ENCODE data around the gene OR5H14.
"Not testable (repeated sequence)": the region's sequence is repeated elsewhere in the genome, so short reads cannot be mapped to it uniquely, and the experiment has no call there.

OR5H14 gene

DNA sequence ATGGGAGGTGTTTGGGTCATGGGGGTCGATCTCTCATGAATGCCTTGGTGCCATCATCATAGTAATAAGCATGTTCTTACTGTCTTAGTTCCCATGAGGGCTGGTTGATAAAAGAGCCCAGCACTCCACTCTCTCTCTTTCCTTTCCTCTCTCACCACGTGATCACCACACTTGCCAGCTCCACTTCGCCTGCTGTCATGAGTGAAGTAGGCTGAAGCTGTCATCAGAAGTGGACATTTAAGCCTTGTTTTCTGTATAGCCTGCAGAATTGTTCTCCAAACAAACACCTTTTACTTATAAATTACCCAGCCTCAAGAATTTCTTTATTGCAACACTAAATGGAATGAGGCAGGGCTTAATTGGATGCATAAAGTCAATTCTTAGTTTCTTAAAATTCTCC, 10.6 kb upstream of the OR5H14 start:
- no peaks in the 10 kb centered on the region for H3K9me3 ChIP-seq (replicated peaks; ENCODE audit: insufficient read depth, low read length)
- no peak overlapping the region for H3K27ac ChIP-seq (ENCODE audit: low read length)
- TF ChIP-seq EZH2 (optimal IDR thresholded peaks at IDR 0.05; ENCODE audit: low read depth, low read length) (no peak), EZH2phosphoT487 (IDR thresholded peaks at IDR 0.05; ENCODE audit: low read length) (no peak)
- TF ChIP-seq, protein P1, sequence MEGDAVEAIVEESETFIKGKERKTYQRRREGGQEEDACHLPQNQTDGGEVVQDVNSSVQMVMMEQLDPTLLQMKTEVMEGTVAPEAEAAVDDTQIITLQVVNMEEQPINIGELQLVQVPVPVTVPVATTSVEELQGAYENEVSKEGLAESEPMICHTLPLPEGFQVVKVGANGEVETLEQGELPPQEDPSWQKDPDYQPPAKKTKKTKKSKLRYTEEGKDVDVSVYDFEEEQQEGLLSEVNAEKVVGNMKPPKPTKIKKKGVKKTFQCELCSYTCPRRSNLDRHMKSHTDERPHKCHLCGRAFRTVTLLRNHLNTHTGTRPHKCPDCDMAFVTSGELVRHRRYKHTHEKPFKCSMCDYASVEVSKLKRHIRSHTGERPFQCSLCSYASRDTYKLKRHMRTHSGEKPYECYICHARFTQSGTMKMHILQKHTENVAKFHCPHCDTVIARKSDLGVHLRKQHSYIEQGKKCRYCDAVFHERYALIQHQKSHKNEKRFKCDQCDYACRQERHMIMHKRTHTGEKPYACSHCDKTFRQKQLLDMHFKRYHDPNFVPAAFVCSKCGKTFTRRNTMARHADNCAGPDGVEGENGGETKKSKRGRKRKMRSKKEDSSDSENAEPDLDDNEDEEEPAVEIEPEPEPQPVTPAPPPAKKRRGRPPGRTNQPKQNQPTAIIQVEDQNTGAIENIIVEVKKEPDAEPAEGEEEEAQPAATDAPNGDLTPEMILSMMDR (IDR thresholded peaks at IDR 0.05; ENCODE audit: low read length): no peak
- no peak overlapping the region for H3K4me3 ChIP-seq (ENCODE audit: low read length)
- DNase-seq: no peak
- H3K4me2 ChIP-seq (ENCODE audit: low read depth, low read length): no peak overlapping the region
- no peaks in the 10 kb centered on the region for H3K79me2 ChIP-seq (ENCODE audit: low read length)
- H3F3A ChIP-seq (ENCODE audit: insufficient read depth, low read length): no peaks in the 10 kb centered on the region
- no peaks in the 10 kb centered on the region for H3K4me1 ChIP-seq (ENCODE audit: low read length)
- no peak overlapping the region for H3K9ac ChIP-seq (ENCODE audit: low read length)
- no peak overlapping the region for H2AFZ ChIP-seq (ENCODE audit: low read length)
- H4K20me1 ChIP-seq (ENCODE audit: insufficient read depth, low read length): no peaks in the 10 kb centered on the region
- H3K36me3 ChIP-seq (replicated peaks; ENCODE audit: insufficient read depth, low read length): no peaks in the 10 kb centered on the region
- H3K27me3 ChIP-seq (replicated peaks; ENCODE audit: insufficient read depth, low read length): no peaks in the 10 kb centered on the region
- no peaks in the 10 kb centered on the region for H3K9me2 ChIP-seq (replicated peaks; ENCODE audit: insufficient read depth, low read length)

DNA sequence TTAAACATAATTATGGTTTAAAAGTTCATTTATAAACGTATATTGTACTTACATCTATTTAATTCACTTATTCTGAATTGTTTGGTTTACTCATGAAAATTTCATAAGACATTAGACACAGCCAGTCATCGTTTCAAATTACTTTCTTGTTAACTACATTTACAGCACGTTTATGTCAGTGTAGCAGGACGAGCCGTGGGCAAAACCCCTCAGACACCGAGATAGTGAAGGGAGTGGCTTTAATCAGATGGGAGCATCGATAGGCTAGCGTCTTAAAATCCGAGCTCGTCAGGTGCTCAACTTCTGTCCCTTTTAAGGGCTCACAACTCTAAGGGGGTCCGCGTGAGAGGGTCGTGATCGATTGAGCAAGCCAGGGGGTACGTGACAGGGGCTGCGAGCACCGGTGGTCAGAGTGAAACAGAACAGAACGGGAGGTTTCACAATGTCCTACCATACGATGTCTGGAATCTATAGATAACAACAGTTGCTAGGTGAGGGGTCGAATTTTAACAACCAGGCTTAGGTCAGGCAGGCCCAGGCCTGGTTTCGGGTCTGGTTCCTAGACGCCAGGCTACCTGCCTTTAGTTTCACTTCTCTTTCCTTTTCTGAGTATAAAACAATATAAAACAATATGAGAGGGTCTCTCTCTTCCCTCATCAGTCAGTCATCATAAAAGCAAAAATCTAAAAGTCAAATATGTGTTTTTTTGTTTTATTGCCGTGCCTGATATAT, 9.3 kb upstream of the OR5H14 start:
- not testable (repeated sequence) for H2AFZ ChIP-seq (ENCODE audit: low read length); H3K27ac ChIP-seq (ENCODE audit: low read length)

DNA sequence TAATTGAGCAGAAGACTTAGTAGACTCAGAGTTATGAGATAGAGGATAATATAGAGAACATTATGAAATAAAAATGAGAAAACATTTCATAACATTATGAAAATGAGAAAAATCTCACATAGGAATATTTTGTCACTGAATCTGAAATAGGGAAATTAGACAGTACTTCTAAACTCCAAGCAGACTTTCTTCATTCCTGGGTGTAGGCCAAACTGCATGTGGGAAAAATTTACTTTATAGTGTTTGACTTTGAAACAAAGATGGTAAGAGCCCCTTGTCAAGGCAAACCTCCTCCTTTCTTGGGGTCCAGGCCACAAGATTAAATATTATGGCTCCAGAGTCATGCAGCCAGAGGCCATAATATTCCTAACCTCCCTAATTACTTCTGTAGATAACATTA, 6.7 kb upstream of the OR5H14 start:
- Histone ChIP-seq H4K20me1 (ENCODE audit: insufficient read depth, low read length) (no peaks in the 10 kb centered on the region), H3K27ac (ENCODE audit: low read length) (no peak overlapping the region), H3K4me1 (ENCODE audit: low read length) (no peaks in the 10 kb centered on the region), H3K4me3 (ENCODE audit: low read length) (no peak overlapping the region), H2AFZ (ENCODE audit: low read length) (no peak overlapping the region), H3F3A (ENCODE audit: insufficient read depth, low read length) (no peaks in the 10 kb centered on the region), H3K36me3 (replicated peaks; ENCODE audit: insufficient read depth, low read length) (no peaks in the 10 kb centered on the region), H3K27me3 (replicated peaks; ENCODE audit: insufficient read depth, low read length) (no peaks in the 10 kb centered on the region), H3K4me2 (ENCODE audit: low read depth, low read length) (no peak overlapping the region), H3K9ac (ENCODE audit: low read length) (no peak overlapping the region), H3K79me2 (ENCODE audit: low read length) (no peaks in the 10 kb centered on the region), H3K9me3 (replicated peaks; ENCODE audit: insufficient read depth, low read length) (no peaks in the 10 kb centered on the region), H3K9me2 (replicated peaks; ENCODE audit: insufficient read depth, low read length) (no peaks in the 10 kb centered on the region)
- no peak for DNase-seq
- TF ChIP-seq EZH2 (optimal IDR thresholded peaks at IDR 0.05; ENCODE audit: low read depth, low read length): no peak
- TF ChIP-seq, protein P1 (IDR thresholded peaks at IDR 0.05; ENCODE audit: low read length): no peak
- TF ChIP-seq EZH2phosphoT487 (IDR thresholded peaks at IDR 0.05; ENCODE audit: low read length): no peak

More for the DNA sequence above, 9.3 kb upstream of the OR5H14 start:
- H3K9ac ChIP-seq (ENCODE audit: low read length); H3K4me1 ChIP-seq (ENCODE audit: low read length); H3K9me3 ChIP-seq (replicated peaks; ENCODE audit: insufficient read depth, low read length); H3K36me3 ChIP-seq (replicated peaks; ENCODE audit: insufficient read depth, low read length); H3F3A ChIP-seq (ENCODE audit: insufficient read depth, low read length); H4K20me1 ChIP-seq (ENCODE audit: insufficient read depth, low read length); H3K79me2 ChIP-seq (ENCODE audit: low read length); H3K4me3 ChIP-seq (ENCODE audit: low read length); H3K9me2 ChIP-seq (replicated peaks; ENCODE audit: insufficient read depth, low read length); H3K27me3 ChIP-seq (replicated peaks; ENCODE audit: insufficient read depth, low read length): not testable (repeated sequence)
- H3K4me2 ChIP-seq (ENCODE audit: low read depth, low read length): peak overlapping the region; percentile 10; the same call in 1 of the 2 replicates
- DNase-seq: peak; percentile 37

GRCh38 chr3:98148751-98149150, 1.5 kb downstream of the OR5H14 start:
- Histone ChIP-seq H3K9me3 (replicated peaks; ENCODE audit: insufficient read depth, low read length) (no peaks in the 10 kb centered on the region), H3K9me2 (replicated peaks; ENCODE audit: insufficient read depth, low read length) (no peaks in the 10 kb centered on the region), H3K27me3 (replicated peaks; ENCODE audit: insufficient read depth, low read length) (no peaks in the 10 kb centered on the region), H2AFZ (ENCODE audit: low read length) (no peak overlapping the region), H4K20me1 (ENCODE audit: insufficient read depth, low read length) (no peaks in the 10 kb centered on the region), H3K4me3 (ENCODE audit: low read length) (no peak overlapping the region), H3K4me2 (ENCODE audit: low read depth, low read length) (no peak overlapping the region), H3K36me3 (replicated peaks; ENCODE audit: insufficient read depth, low read length) (no peaks in the 10 kb centered on the region), H3K9ac (ENCODE audit: low read length) (no peak overlapping the region), H3K27ac (ENCODE audit: low read length) (no peak overlapping the region), H3K79me2 (ENCODE audit: low read length) (no peaks in the 10 kb centered on the region), H3F3A (ENCODE audit: insufficient read depth, low read length) (no peaks in the 10 kb centered on the region), H3K4me1 (ENCODE audit: low read length) (no peaks in the 10 kb centered on the region)
- TF ChIP-seq EZH2phosphoT487 (IDR thresholded peaks at IDR 0.05; ENCODE audit: low read length) (no peak), EZH2 (optimal IDR thresholded peaks at IDR 0.05; ENCODE audit: low read depth, low read length) (no peak)
- TF ChIP-seq, protein P1 (IDR thresholded peaks at IDR 0.05; ENCODE audit: low read length): no peak
- no peak for DNase-seq

DNA sequence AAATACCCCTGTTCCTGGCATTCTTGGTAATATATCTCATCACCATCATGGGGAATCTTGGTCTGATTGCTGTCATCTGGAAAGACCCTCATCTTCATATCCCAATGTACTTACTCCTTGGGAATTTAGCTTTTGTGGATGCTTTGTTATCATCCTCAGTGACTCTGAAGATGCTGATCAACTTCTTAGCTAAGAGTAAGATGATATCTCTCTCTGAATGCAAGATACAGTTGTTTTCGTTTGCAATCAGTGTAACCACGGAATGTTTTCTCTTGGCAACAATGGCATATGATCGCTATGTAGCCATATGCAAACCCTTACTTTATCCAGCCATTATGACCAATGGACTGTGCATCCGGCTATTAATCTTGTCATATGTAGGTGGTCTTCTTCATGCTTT, 2.2 kb downstream of the OR5H14 start:
- not testable (repeated sequence) for H3K79me2 ChIP-seq (ENCODE audit: low read length); H4K20me1 ChIP-seq (ENCODE audit: insufficient read depth, low read length); H3F3A ChIP-seq (ENCODE audit: insufficient read depth, low read length); H3K9me3 ChIP-seq (replicated peaks; ENCODE audit: insufficient read depth, low read length); H3K4me1 ChIP-seq (ENCODE audit: low read length); H3K27me3 ChIP-seq (replicated peaks; ENCODE audit: insufficient read depth, low read length); H3K9ac ChIP-seq (ENCODE audit: low read length); H3K27ac ChIP-seq (ENCODE audit: low read length); H2AFZ ChIP-seq (ENCODE audit: low read length); H3K4me3 ChIP-seq (ENCODE audit: low read length); H3K9me2 ChIP-seq (replicated peaks; ENCODE audit: insufficient read depth, low read length); H3K36me3 ChIP-seq (replicated peaks; ENCODE audit: insufficient read depth, low read length); H3K4me2 ChIP-seq (ENCODE audit: low read depth, low read length); DNase-seq
